ENCODE results near the gene CDC14C. TPM values are rescaled to one million over a fixed set of nuclear protein-coding genes. Genes with fewer than 3 reads are reported as not detected.

The CDC14C gene
- total and polyA plus RNA-seq, 9 of the 15 experiments (the other 6 are each of a cell fraction or from before 2014, with no cell fraction given): not detected

DNA sequence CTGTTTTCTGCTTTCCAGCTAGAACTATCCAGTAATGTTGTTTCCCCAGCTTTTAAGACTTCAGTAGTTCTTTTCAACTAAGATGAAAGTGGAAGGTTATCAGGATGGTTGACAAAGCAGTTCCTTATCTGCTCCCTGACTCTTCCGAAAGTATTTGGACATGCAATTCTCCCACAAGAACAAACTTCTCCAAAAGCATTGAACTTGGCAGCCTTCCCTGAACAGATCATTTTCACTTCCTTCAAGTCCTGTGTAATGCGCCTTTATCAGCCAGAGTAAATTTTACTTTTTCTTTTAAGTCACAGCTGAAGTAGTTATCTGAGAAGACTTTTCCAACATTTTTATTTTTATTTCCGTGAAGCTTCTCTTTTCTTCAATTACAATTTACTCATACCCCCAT, 39.7 kb downstream of the CDC14C start:
- DNase-seq (ENCODE audit: extremely low read depth in 1 of 4, low spot score in 3 of 4) (no peak), ATAC-seq (no peak), FAIRE-seq (no peak)
- Histone ChIP-seq H3K79me2 (ENCODE audit: control insufficient read depth, insufficient read depth, low read length) (no peaks in the 10 kb centered on the region), H3K27ac (ENCODE audit: extremely low read depth, low read depth, low read length) (no peak overlapping the region), H3K4me2 (ENCODE audit: insufficient read depth, low read length) (no peak overlapping the region), H3K4me1 (replicated peaks in 1 of 2; ENCODE audit: control insufficient read depth in 2 of 2, insufficient read depth in 2 of 2, low read length in 2 of 2) (no peaks in the 10 kb centered on the region), H3K9me1 (ENCODE audit: control insufficient read depth, insufficient read depth, low read length) (no peaks in the 10 kb centered on the region), H3K4me3 (no peak overlapping the region), H3K27me3 (ENCODE audit: control insufficient read depth in 2 of 2, insufficient read depth in 2 of 2, low read length in 2 of 2) (no peaks in the 10 kb centered on the region), H4K20me1 (replicated peaks; ENCODE audit: control insufficient read depth, insufficient read depth, low read length) (no peaks in the 10 kb centered on the region), H3K36me3 (ENCODE audit: control insufficient read depth, insufficient read depth, low read length) (no peaks in the 10 kb centered on the region), H2AFZ (ENCODE audit: low read depth, low read length) (no peak overlapping the region), H3K9ac (ENCODE audit: insufficient read depth in 1 of 2, low read depth in 2 of 2, low read length in 2 of 2) (no peak overlapping the region), H3K9me3 (replicated peaks; ENCODE audit: control insufficient read depth, insufficient read depth, low read depth, low read length) (no peaks in the 10 kb centered on the region)
- BruUV-seq (replicated peaks): no TSS peak
- ChIA-PET POLR2A (no interaction called here), CTCF (ENCODE audit: low intra/inter-chr PET ratio) (no interaction called here)
- intact Hi-C loops (cut with micrococcal nuclease): no loop called here
- in situ Hi-C loops (cut with MboI): no loop called here
- WGBS (ENCODE audit: insufficient coverage, low coverage, missing lambda C conversion rate): 0% methylated on average over 3 of the region's 3 CpGs
- TF ChIP-seq XRCC5 (IDR thresholded peaks at IDR 0.05; ENCODE audit: low read depth, low read length) (no peak), U2AF2 (optimal IDR thresholded peaks at IDR 0.05; ENCODE audit: low read depth, low read length) (no peak), CEBPB (tag; IDR thresholded peaks at IDR 0.05) (no peak), SP1 (CRISPR knock-in tag; IDR thresholded peaks at IDR 0.05) (no peak), TCFL5 (CRISPR knock-in tag; conservative IDR thresholded peaks at IDR 0.05) (no peak), ZBTB7A (IDR thresholded peaks at IDR 0.05; ENCODE audit: borderline replicate concordance, control insufficient read depth, low read depth, low read length) (no peak), ZFP30 (CRISPR knock-in tag; IDR thresholded peaks at IDR 0.05; ENCODE audit: borderline replicate concordance) (no peak), SREBF2 (CRISPR knock-in tag; IDR thresholded peaks at IDR 0.05) (no peak), ZNF134 (CRISPR knock-in tag; conservative IDR thresholded peaks at IDR 0.05) (no peak), MIER1 (IDR thresholded peaks at IDR 0.05; ENCODE audit: low read depth) (no peak), HDAC8 (tag; IDR thresholded peaks at IDR 0.05) (no peak)
- TF ChIP-seq, protein P1, sequence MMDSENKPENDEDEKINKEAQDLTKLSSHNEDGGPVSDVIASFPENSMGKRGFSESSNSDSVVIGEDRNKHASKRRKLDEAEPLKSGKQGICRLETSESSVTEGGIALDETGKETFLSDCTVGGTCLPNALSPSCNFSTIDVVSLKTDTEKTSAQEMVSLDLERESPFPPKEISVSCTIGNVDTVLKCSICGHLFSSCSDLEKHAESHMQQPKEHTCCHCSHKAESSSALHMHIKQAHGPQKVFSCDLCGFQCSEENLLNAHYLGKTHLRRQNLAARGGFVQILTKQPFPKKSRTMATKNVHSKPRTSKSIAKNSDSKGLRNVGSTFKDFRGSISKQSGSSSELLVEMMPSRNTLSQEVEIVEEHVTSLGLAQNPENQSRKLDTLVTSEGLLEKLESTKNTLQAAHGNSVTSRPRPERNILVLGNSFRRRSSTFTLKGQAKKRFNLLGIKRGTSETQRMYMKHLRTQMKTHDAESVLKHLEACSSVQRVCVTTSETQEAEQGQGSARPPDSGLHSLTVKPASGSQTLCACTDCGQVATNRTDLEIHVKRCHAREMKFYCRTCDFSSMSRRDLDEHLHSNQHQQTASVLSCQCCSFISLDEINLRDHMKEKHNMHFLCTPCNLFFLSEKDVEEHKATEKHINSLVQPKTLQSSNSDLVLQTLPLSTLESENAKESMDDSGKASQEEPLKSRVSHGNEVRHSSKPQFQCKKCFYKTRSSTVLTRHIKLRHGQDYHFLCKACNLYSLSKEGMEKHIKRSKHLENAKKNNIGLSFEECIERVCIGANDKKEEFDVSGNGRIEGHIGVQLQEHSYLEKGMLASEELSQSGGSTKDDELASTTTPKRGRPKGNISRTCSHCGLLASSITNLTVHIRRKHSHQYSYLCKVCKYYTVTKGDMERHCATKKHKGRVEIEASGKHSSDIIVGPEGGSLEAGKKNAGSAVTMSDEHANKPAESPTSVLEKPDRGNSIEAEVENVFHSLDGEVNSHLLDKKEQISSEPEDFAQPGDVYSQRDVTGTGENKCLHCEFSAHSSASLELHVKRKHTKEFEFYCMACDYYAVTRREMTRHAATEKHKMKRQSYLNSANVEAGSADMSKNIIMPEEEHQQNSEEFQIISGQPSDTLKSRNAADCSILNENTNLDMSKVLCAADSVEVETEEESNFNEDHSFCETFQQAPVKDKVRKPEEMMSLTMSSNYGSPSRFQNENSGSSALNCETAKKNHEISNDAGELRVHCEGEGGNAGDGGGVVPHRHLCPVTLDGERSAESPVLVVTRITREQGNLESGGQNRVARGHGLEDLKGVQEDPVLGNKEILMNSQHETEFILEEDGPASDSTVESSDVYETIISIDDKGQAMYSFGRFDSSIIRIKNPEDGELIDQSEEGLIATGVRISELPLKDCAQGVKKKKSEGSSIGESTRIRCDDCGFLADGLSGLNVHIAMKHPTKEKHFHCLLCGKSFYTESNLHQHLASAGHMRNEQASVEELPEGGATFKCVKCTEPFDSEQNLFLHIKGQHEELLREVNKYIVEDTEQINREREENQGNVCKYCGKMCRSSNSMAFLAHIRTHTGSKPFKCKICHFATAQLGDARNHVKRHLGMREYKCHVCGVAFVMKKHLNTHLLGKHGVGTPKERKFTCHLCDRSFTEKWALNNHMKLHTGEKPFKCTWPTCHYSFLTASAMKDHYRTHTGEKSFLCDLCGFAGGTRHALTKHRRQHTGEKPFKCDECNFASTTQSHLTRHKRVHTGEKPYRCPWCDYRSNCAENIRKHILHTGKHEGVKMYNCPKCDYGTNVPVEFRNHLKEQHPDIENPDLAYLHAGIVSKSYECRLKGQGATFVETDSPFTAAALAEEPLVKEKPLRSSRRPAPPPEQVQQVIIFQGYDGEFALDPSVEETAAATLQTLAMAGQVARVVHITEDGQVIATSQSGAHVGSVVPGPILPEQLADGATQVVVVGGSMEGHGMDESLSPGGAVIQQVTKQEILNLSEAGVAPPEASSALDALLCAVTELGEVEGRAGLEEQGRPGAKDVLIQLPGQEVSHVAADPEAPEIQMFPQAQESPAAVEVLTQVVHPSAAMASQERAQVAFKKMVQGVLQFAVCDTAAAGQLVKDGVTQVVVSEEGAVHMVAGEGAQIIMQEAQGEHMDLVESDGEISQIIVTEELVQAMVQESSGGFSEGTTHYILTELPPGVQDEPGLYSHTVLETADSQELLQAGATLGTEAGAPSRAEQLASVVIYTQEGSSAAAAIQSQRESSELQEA (IDR thresholded peaks at IDR 0.05; ENCODE audit: low read depth): no peak
- TF ChIP-seq, protein P2, sequence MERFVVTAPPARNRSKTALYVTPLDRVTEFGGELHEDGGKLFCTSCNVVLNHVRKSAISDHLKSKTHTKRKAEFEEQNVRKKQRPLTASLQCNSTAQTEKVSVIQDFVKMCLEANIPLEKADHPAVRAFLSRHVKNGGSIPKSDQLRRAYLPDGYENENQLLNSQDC (CRISPR knock-in tag; IDR thresholded peaks at IDR 0.05): no peak
